GM12878 (cell line): ENCODE results near the gene ABR. TPM values are rescaled to one million over a fixed set of nuclear protein-coding genes. Genes with fewer than 3 reads are reported as not detected.

Experiments
- ATAC-seq: fragments of 200-7000 bp; cut with Tn5 transposase; 3 replicates; pipeline ENCODE4 v1.9.1; 2020; ENCODE audit warnings: mild to moderate bottlenecking, moderate library complexity
- BruUV-seq: library from RNA; stranded (reverse); fragments of 400-500 nt; replicated peaks from 2 replicates; lab custom pipeline; 2021; lab: Mats Ljungman, UMichigan
- CTCF ChIA-PET: fragments of 300-600 bp; sonication (Branson Sonifier 250); formaldehyde crosslinking; extraction: SDS; loops from one replicate; lab custom pipeline; 2021; ENCODE audit warnings: inconsistent platforms; lab: Yijun Ruan, JAX
- POLR2A ChIA-PET: fragments of 350-600 bp; formaldehyde crosslinking; extraction: SDS; loops from one replicate; lab custom pipeline; 2021; ENCODE audit warnings: inconsistent platforms; lab: Charles Lee
- RAD21 ChIA-PET: fragments of 300-600 bp; sonication (Branson Sonifier 250); formaldehyde crosslinking; loops from one replicate; lab custom pipeline; 2023; ENCODE audit warnings: antibody characterized with exemption; ENCODE audit not compliant: unreplicated experiment; lab: Charles Lee
- SMC1A ChIA-PET: fragments of 300-600 bp; sonication (Branson Sonifier 250); formaldehyde crosslinking; loops from one replicate; lab custom pipeline; 2023; ENCODE audit not compliant: unreplicated experiment, uncharacterized antibody; lab: Charles Lee
- DNase-seq: peaks from one replicate; pipeline ENCODE4 v3.0.0-alpha.2; 2011; ENCODE audit warnings: low read depth, low spot score
- FAIRE-seq: peaks from 3 replicates; lab custom pipeline; 2011; peaks lifted over from hg19 to GRCh38; lab: Jason Lieb, UNC
- H2AFZ ChIP-seq: 2 replicates; pipeline ENCODE4 v1.6.0; 2011; ENCODE audit warnings: low read depth, low read length, control low read depth; ENCODE audit not compliant: control insufficient read depth
- H3K27ac ChIP-seq: 2 replicates; pipeline ENCODE4 v1.5.1; 2011; ENCODE audit warnings: control low read depth; ENCODE audit not compliant: control insufficient read depth, insufficient read depth
- H3K27me3 ChIP-seq, 2 experiments: replicated peaks in 1 of 2; 2 replicates each; pipeline versions ENCODE4 v1.6.0 to v1.6.1; 2011; ENCODE audit warnings: low read length in 1 of 2; ENCODE audit not compliant: control insufficient read depth in 2 of 2, insufficient read depth in 2 of 2
- H3K36me3 ChIP-seq, 2 experiments: 2 replicates each; pipeline ENCODE4 v1.5.1; 2011; ENCODE audit warnings: low read length in 1 of 2; ENCODE audit not compliant: control insufficient read depth in 2 of 2, insufficient read depth in 2 of 2
- H3K4me1 ChIP-seq: 2 replicates; pipeline ENCODE4 v1.6.1; 2011; ENCODE audit warnings: mild to moderate bottlenecking, low read length, moderate library complexity, mixed read lengths; ENCODE audit not compliant: control insufficient read depth, insufficient read depth
- H3K4me2 ChIP-seq: 2 replicates; pipeline ENCODE4 v1.6.0; 2011; ENCODE audit warnings: control low read depth; ENCODE audit not compliant: control insufficient read depth, insufficient read depth
- H3K4me3 ChIP-seq: fragments of 200-600 bp; sonication (generic); 2 replicates; pipeline ENCODE4 v1.5.1; 2016
- H3K79me2 ChIP-seq: 2 replicates; pipeline ENCODE4 v1.6.0; 2011; ENCODE audit warnings: low read length; ENCODE audit not compliant: control insufficient read depth, insufficient read depth
- H3K9ac ChIP-seq: 2 replicates; pipeline ENCODE4 v1.8.0; 2011; ENCODE audit warnings: low read length, control low read depth, mixed read lengths; ENCODE audit not compliant: control insufficient read depth, insufficient read depth
- H3K9me3 ChIP-seq: replicated peaks from 3 replicates; pipeline ENCODE4 v1.5.1; 2011; ENCODE audit warnings: mild to moderate bottlenecking, low read length; ENCODE audit not compliant: control insufficient read depth, insufficient read depth
- H4K20me1 ChIP-seq: 2 replicates; pipeline ENCODE4 v1.6.0; 2011; ENCODE audit not compliant: control insufficient read depth, insufficient read depth
- CBFB ChIP-seq: IDR thresholded peaks from 2 replicates; pipeline ENCODE4 v1.6.1; 2016; ENCODE audit warnings: antibody characterized with exemption, low read depth
- CUX1 ChIP-seq: IDR thresholded peaks from 2 replicates; pipeline ENCODE4 v1.6.1; 2012; ENCODE audit warnings: improper control_type of control experiment, low read depth, low read length; ENCODE audit not compliant: insufficient replicate concordance
- DPF2 ChIP-seq: fragments of 450-650 bp; IDR thresholded peaks from 2 replicates; pipeline ENCODE4 v1.6.1; 2017; ENCODE audit warnings: mild to moderate bottlenecking
- EGR1 ChIP-seq, 2 experiments: IDR thresholded peaks; 1 replicate in 1 of 2; 2 replicates in 1 of 2; pipeline ENCODE4 v1.6.1; 2011 to 2012; ENCODE audit warnings: low read depth in 2 of 2, low read length in 2 of 2, borderline replicate concordance in 1 of 2, mild to moderate bottlenecking in 1 of 2, moderate library complexity in 1 of 2
- FOS ChIP-seq: IDR thresholded peaks from 3 replicates; pipeline ENCODE4 v1.6.1; 2011; ENCODE audit warnings: borderline replicate concordance; ENCODE audit not compliant: insufficient read length; ENCODE audit errors: extremely low read depth
- FOXM1 ChIP-seq: IDR thresholded peaks from 2 replicates; pipeline ENCODE4 v1.6.1; 2012; ENCODE audit warnings: low read depth, mild to moderate bottlenecking, inconsistent platforms, low read length, moderate library complexity
- JUND ChIP-seq: IDR thresholded peaks from 2 replicates; pipeline ENCODE4 v1.6.1; 2012; ENCODE audit warnings: low read depth, mild to moderate bottlenecking, low read length, improper control_type of control experiment, moderate library complexity
- LARP7 ChIP-seq: fragments of 450-650 bp; IDR thresholded peaks from 2 replicates; pipeline ENCODE4 v1.6.1; 2017; ENCODE audit warnings: mild to moderate bottlenecking
- MAX ChIP-seq: IDR thresholded peaks from 2 replicates; pipeline ENCODE4 v1.6.1; 2012; ENCODE audit warnings: low read depth, low read length, improper control_type of control experiment
- MLLT1 ChIP-seq: fragments of 450-650 bp; IDR thresholded peaks from 2 replicates; pipeline ENCODE4 v1.6.1; 2016; ENCODE audit warnings: mild to moderate bottlenecking
- NR2C1 ChIP-seq: fragments of 450-650 bp; IDR thresholded peaks from 2 replicates; pipeline ENCODE4 v1.6.1; 2017; ENCODE audit warnings: antibody characterized with exemption, mild to moderate bottlenecking, moderate library complexity
- POLR2A ChIP-seq: IDR thresholded peaks from 2 replicates; pipeline ENCODE4 v1.6.1; 2011; ENCODE audit warnings: low read depth, mild to moderate bottlenecking, low read length
- POLR2AphosphoS5 ChIP-seq: IDR thresholded peaks from 2 replicates; pipeline ENCODE4 v1.6.1; 2011; ENCODE audit warnings: mild to moderate bottlenecking, low read length, inconsistent platforms
- SMC3 ChIP-seq: IDR thresholded peaks from 2 replicates; pipeline ENCODE4 v1.6.1; 2011; ENCODE audit warnings: low read length, improper control_type of control experiment, borderline replicate concordance
- SRF ChIP-seq, 2 experiments: IDR thresholded peaks; 2 replicates each; pipeline ENCODE4 v1.6.1; 2011; ENCODE audit warnings: low read depth in 2 of 2, low read length in 2 of 2, mild to moderate bottlenecking in 1 of 2, moderate library complexity in 1 of 2
- TAF1 ChIP-seq: IDR thresholded peaks from 2 replicates; pipeline ENCODE4 v1.6.1; 2011; ENCODE audit warnings: mild to moderate bottlenecking, low read depth, low read length, borderline replicate concordance
- ZBTB33 ChIP-seq: fragments of 450-650 bp; IDR thresholded peaks from 2 replicates; pipeline ENCODE4 v1.6.1; 2017; ENCODE audit warnings: mild to moderate bottlenecking
- ZNF24 ChIP-seq: fragments of 450-650 bp; IDR thresholded peaks from 2 replicates; pipeline ENCODE4 v1.6.1; 2017; ENCODE audit warnings: antibody characterized with exemption, mild to moderate bottlenecking
- WGBS: methylation state at CpG from one replicate; pipeline ENCODE4 v1.1.6; 2016; ENCODE audit warnings: low lambda C conversion rate; ENCODE audit not compliant: insufficient replicate concordance, insufficient coverage; ENCODE audit errors: missing lambda C conversion rate; 5-methylcytosine and 5-hydroxymethylcytosine counted together
- in situ Hi-C: fragments of 300-500 bp; cut with MboI; formaldehyde crosslinking; loops from 9 replicates; pipeline ENCODE4 v1.14.3; 2018; ENCODE audit warnings: mixed read lengths
- intact Hi-C: fragments of 100-400 bp; cut with micrococcal nuclease; formaldehyde crosslinking; loops from one replicate; pipeline ENCODE4 v1.14.2; 2022; ENCODE audit not compliant: unreplicated experiment
- polyA plus RNA-seq, 11 experiments: library from polyadenylated mRNA; depleted of rRNA in 4 of 11; unstranded in 6 of 11; stranded (reverse) in 5 of 11; fragments of >200 nt; fragmentation: Nextera tagmentation in 4 of 11; fragmentation: Illumina TruSeq in 1 of 11; extraction: Ambion mirVana in 4 of 11; extraction: Trizol in 1 of 11; gene quantifications; 1 replicate in 1 of 11; 2 replicates in 10 of 11; pipeline versions ENCODE4 v1.2.1 to v1.2.3, GENCODE V29; 2011 to 2016; ENCODE audit warnings: inconsistent platforms in 2 of 11, missing spikeins in 2 of 11, low read depth in 1 of 11
- total RNA-seq, 4 experiments: library from RNA; depleted of rRNA in 3 of 4; stranded (reverse); fragments of >200 nt in 3 of 4; fragmentation: Illumina TruSeq in 1 of 4; extraction: Trizol in 1 of 4; gene quantifications; 2 replicates each; pipeline versions ENCODE4 v1.2.1 to v1.2.3, GENCODE V29; 2013 to 2021

ABR gene
- total and polyA plus RNA-seq, 10 of the 15 experiments (the other 5 are each of a cell fraction or from before 2014, with no cell fraction given): 1.4 to 112 (median 30.0) TPM

- intact Hi-C loops (no loop called here), in situ Hi-C loops (no loop called here)
- H3K4me3 ChIP-seq: no peak overlapping the region
- peaks cover 7 to 18% of the 10 kb centered on the region in 2 experiments; a peak in 3 of 4 replicates for H3K36me3 ChIP-seq
- H2AFZ ChIP-seq: no peak overlapping the region
- H3K27me3 ChIP-seq: no peaks in the 10 kb centered on the region
- SMC1A ChIA-PET: no interaction called here
- no peak overlapping the region for H3K9ac ChIP-seq
- no peak overlapping the region for H3K4me2 ChIP-seq
- TF ChIP-seq EGR1 (IDR thresholded peaks at IDR 0.05; ENCODE audit: borderline replicate concordance in 1 of 2, low read depth in 2 of 2, low read length in 2 of 2) (no peak), DPF2 (no peak), POLR2A (no peak), ZBTB33 (no peak), POLR2AphosphoS5 (no peak), MLLT1 (no peak), JUND (no peak), SRF (IDR thresholded peaks at IDR 0.05; ENCODE audit: low read depth in 2 of 2, low read length in 2 of 2) (no peak), NR2C1 (no peak), MAX (no peak), CUX1 (no peak), FOXM1 (no peak), FOS (no peak), ZNF24 (no peak), LARP7 (no peak), CBFB (no peak), TAF1 (no peak), SMC3 (no peak)
- TF ChIP-seq, all 136 proteins: peak for 0
- Histone ChIP-seq H3K79me2 (no peaks in the 10 kb centered on the region), H4K20me1 (no peaks in the 10 kb centered on the region), H3K4me1 (no peaks in the 10 kb centered on the region), H3K27ac (no peak overlapping the region), H3K9me3 (no peaks in the 10 kb centered on the region)
- no TSS peak for BruUV-seq
- FAIRE-seq: no peak
- 86% methylated on average over 8 of the region's 8 CpGs for WGBS
- no peak for ATAC-seq
- ChIA-PET RAD21 (no interaction called here), POLR2A (no interaction called here), CTCF (no interaction called here)
- no peak for DNase-seq
Observed at GRCh38 chr17:1082579-1082978, 97.2 kb downstream of the ABR start.
